Fibroblast of lung (primary cell): ENCODE data around the gene PTGIS. TPM values are rescaled to one million over a fixed set of nuclear protein-coding genes. Genes with fewer than 3 reads are reported as not detected.

Experiments used
- DNase-seq, 2 donors: peaks; one replicate each; pipeline versions ENCODE4 v3.0.0 to v3.0.0-alpha.2; 2010; ENCODE audit warnings: low read depth in 2 of 2
- H2AFZ ChIP-seq: 2 replicates; pipeline ENCODE4 v1.5.1; 2012; ENCODE audit warnings: low read length, control low read depth, inconsistent platforms
- H3K27ac ChIP-seq: 2 replicates; pipeline ENCODE4 v1.5.1; 2011; ENCODE audit warnings: low read length, control low read depth; ENCODE audit not compliant: insufficient read depth
- H3K27me3 ChIP-seq: 2 replicates; pipeline ENCODE4 v1.5.1; 2011; ENCODE audit warnings: mild to moderate bottlenecking, low read length; ENCODE audit not compliant: control insufficient read depth, insufficient read depth
- H3K36me3 ChIP-seq: 2 replicates; pipeline ENCODE4 v1.5.1; 2011; ENCODE audit warnings: low read length; ENCODE audit not compliant: control insufficient read depth, insufficient read depth
- H3K4me1 ChIP-seq: 2 replicates; pipeline ENCODE4 v1.5.1; 2011; ENCODE audit warnings: low read length; ENCODE audit not compliant: control insufficient read depth, insufficient read depth; ENCODE audit errors: extremely low read depth
- H3K4me2 ChIP-seq: 2 replicates; pipeline ENCODE4 v1.5.1; 2011; ENCODE audit warnings: low read length, control low read depth; ENCODE audit not compliant: insufficient read depth; ENCODE audit errors: extremely low read depth
- H3K4me3 ChIP-seq, 4 experiments: fragments of 200-600 bp in 1 of 4; sonication (generic) in 1 of 4; replicated peaks in 1 of 4; 2 replicates each; pipeline ENCODE4 v1.5.1; 2011 to 2016; ENCODE audit warnings: low read length in 4 of 4, low read depth in 3 of 4, mild to moderate bottlenecking in 3 of 4, control low read depth in 2 of 4, inconsistent platforms in 1 of 4, mixed read lengths in 1 of 4; ENCODE audit not compliant: insufficient read depth in 1 of 4; ENCODE audit errors: control extremely low read depth in 1 of 4
- H3K79me2 ChIP-seq: 2 replicates; pipeline ENCODE4 v1.5.1; 2012; ENCODE audit warnings: mild to moderate bottlenecking, low read length, inconsistent platforms; ENCODE audit not compliant: control insufficient read depth, insufficient read depth
- H3K9ac ChIP-seq: 2 replicates; pipeline ENCODE4 v1.5.1; 2011; ENCODE audit warnings: mild to moderate bottlenecking, low read length, control low read depth; ENCODE audit not compliant: insufficient read depth
- H3K9me3 ChIP-seq: 2 replicates; pipeline ENCODE4 v1.5.1; 2012; ENCODE audit warnings: low read depth, low read length; ENCODE audit not compliant: control insufficient read depth, insufficient read depth
- H4K20me1 ChIP-seq: 2 replicates; pipeline ENCODE4 v1.5.1; 2011; ENCODE audit warnings: low read length; ENCODE audit not compliant: control insufficient read depth, insufficient read depth; ENCODE audit errors: extremely low read depth
- EZH2 ChIP-seq: IDR thresholded peaks from 2 replicates; pipeline ENCODE4 v1.5.1; 2012; ENCODE audit warnings: low read length, control low read depth, mild to moderate bottlenecking; ENCODE audit errors: missing control alignments
- polyA plus RNA-seq, 2 donors: library from polyadenylated mRNA; depleted of rRNA in 1 of 2; stranded (reverse) in 1 of 2; unstranded in 1 of 2; fragments of >200 nt; gene quantifications; 2 replicates each; pipeline ENCODE4 v1.2.1, GENCODE V29; 2011 to 2012; ENCODE audit warnings: missing spikeins in 1 of 2
- total RNA-seq: library from RNA; depleted of rRNA; stranded (reverse); fragments of >200 nt; gene quantifications from 2 replicates; pipeline ENCODE4 v1.2.1, GENCODE V29; 2014
- TF ChIP-seq, protein P1 (sequence below), 2 donors: IDR thresholded peaks in 1 of 2; conservative IDR thresholded peaks in 1 of 2; 1 replicate in 1 of 2; 2 replicates in 1 of 2; pipeline ENCODE4 v1.5.1; 2011 to 2012; ENCODE audit warnings: low read length in 2 of 2, control low read depth in 1 of 2, inconsistent platforms in 1 of 2, low read depth in 1 of 2, mild to moderate bottlenecking in 1 of 2

The PTGIS gene
- total and polyA plus RNA-seq, 2 donors (not counting 1 experiment from before 2014, with no cell fraction given): 6.8 to 41.5 TPM

- Histone ChIP-seq H3K4me2 (no peak overlapping the region), H3K9me3 (no peaks in the 10 kb centered on the region), H3K4me1 (peaks cover 10% of the 10 kb centered on the region), H3K4me3 (no peak overlapping the region), H3K27me3 (peaks cover 11% of the 10 kb centered on the region), H3K79me2 (no peaks in the 10 kb centered on the region), H4K20me1 (no peaks in the 10 kb centered on the region), H2AFZ (no peak overlapping the region), H3K36me3 (no peaks in the 10 kb centered on the region), H3K27ac (no peak overlapping the region), H3K9ac (no peak overlapping the region)
- no peak for DNase-seq
- no peak for TF ChIP-seq EZH2
- TF ChIP-seq, protein P1, sequence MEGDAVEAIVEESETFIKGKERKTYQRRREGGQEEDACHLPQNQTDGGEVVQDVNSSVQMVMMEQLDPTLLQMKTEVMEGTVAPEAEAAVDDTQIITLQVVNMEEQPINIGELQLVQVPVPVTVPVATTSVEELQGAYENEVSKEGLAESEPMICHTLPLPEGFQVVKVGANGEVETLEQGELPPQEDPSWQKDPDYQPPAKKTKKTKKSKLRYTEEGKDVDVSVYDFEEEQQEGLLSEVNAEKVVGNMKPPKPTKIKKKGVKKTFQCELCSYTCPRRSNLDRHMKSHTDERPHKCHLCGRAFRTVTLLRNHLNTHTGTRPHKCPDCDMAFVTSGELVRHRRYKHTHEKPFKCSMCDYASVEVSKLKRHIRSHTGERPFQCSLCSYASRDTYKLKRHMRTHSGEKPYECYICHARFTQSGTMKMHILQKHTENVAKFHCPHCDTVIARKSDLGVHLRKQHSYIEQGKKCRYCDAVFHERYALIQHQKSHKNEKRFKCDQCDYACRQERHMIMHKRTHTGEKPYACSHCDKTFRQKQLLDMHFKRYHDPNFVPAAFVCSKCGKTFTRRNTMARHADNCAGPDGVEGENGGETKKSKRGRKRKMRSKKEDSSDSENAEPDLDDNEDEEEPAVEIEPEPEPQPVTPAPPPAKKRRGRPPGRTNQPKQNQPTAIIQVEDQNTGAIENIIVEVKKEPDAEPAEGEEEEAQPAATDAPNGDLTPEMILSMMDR (conservative IDR thresholded peaks at IDR 0.05 in 1 of 2, IDR thresholded peaks at IDR 0.05 in 1 of 2; ENCODE audit: low read depth in 1 of 2, low read length in 2 of 2): no peak
These were observed 56.0 kb downstream of the PTGIS start for GRCh38 chr20:49511788-49512525.

DNA sequence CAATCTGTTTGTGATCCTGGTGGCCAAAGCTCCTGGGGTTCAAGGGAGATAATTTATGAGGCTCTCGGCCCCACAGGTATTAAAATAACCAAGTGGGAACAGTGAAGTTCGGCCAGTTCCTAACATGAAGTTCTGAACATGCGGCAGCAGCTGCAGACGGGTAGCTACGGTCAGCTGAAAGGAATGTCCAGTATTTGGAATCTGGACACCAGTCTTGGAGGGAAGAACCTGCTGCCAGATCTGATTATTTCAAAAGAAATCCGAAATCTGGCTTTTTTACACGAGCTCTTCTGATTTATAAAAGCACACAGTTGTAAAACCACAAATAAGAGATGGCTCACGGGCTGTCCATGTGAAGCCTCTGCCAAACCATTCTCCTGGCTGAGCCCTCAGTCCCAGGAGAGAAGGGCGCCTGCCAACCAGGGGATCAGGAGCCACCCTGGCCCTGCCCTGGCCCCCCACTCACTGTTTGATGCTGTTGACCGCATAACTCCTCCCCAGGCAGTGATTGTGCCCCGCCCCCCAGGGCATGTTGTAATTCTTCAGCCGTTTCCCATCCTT lies 57.3 kb downstream of the PTGIS start:
- Histone ChIP-seq H4K20me1 (no peaks in the 10 kb centered on the region), H3K4me3 (no peak overlapping the region), H3K36me3 (no peaks in the 10 kb centered on the region), H3K9ac (no peak overlapping the region), H3K4me2 (peak overlapping the region; percentile 72), H3K27me3 (peaks cover 11% of the 10 kb centered on the region), H3K4me1 (peaks cover 10% of the 10 kb centered on the region), H3K9me3 (no peaks in the 10 kb centered on the region), H3K79me2 (no peaks in the 10 kb centered on the region), H2AFZ (no peak overlapping the region), H3K27ac (no peak overlapping the region)
- peak; percentile 66 to 96 for DNase-seq
- TF ChIP-seq EZH2: no peak
- TF ChIP-seq, protein P1 (conservative IDR thresholded peaks at IDR 0.05 in 1 of 2, IDR thresholded peaks at IDR 0.05 in 1 of 2; ENCODE audit: low read depth in 1 of 2, low read length in 2 of 2): no peak

- peaks cover 10% of the 10 kb centered on the region for H3K4me1 ChIP-seq
- no peaks in the 10 kb centered on the region for H3K36me3 ChIP-seq
- TF ChIP-seq, protein P1 (conservative IDR thresholded peaks at IDR 0.05 in 1 of 2, IDR thresholded peaks at IDR 0.05 in 1 of 2; ENCODE audit: low read depth in 1 of 2, low read length in 2 of 2): peak; percentile 53 to 58
- TF ChIP-seq EZH2: no peak
- no peaks in the 10 kb centered on the region for H3K79me2 ChIP-seq
- peak; percentile 40 to 55 for DNase-seq
- no peak overlapping the region for H3K9ac ChIP-seq
- no peak overlapping the region for H3K4me2 ChIP-seq
- no peak overlapping the region for H2AFZ ChIP-seq
- H3K27me3 ChIP-seq: peaks cover 11% of the 10 kb centered on the region
- H3K4me3 ChIP-seq: no peak overlapping the region
- H3K9me3 ChIP-seq: no peaks in the 10 kb centered on the region
- H4K20me1 ChIP-seq: no peaks in the 10 kb centered on the region
- H3K27ac ChIP-seq: no peak overlapping the region
These were observed 59.3 kb downstream of the PTGIS start for GRCh38 chr20:49508435-49509199.
